GDM1 (cell line): ENCODE data around the gene DNAAF5.

ENCODE experiments used
- DNase-seq: peaks from one replicate; lab custom pipeline; 2025; lab: John Stamatoyannopoulos, UW

The DNAAF5 gene

GRCh38 chr7:768881-769504 lies 42.5 kb downstream of the DNAAF5 start:
- no peak for DNase-seq

- no peak for DNase-seq
Measured at GRCh38 chr7:770336-770735, 43.8 kb downstream of the DNAAF5 start.

DNA sequence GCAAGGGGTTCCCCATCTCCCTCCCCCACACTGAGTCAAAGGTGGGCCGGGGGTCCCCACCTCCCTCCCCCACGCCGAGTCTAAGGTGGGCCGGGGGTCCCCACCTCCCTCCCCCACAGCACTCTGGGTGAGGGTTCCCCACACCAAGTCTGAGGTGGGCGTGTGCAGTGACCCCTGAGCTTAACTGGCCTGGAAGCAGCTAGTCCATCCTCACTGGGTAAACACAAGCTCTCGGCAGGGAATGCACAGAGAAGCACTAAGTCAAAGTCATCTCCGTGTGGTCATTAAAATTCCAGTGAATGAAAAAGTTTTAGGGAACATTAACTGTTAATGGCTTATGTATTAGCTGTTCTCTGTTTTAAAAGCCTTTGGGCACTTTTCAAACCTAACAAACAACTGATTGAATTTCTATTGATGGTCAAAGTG lies 44.3 kb downstream of the DNAAF5 start:
- DNase-seq = no peak

DNA sequence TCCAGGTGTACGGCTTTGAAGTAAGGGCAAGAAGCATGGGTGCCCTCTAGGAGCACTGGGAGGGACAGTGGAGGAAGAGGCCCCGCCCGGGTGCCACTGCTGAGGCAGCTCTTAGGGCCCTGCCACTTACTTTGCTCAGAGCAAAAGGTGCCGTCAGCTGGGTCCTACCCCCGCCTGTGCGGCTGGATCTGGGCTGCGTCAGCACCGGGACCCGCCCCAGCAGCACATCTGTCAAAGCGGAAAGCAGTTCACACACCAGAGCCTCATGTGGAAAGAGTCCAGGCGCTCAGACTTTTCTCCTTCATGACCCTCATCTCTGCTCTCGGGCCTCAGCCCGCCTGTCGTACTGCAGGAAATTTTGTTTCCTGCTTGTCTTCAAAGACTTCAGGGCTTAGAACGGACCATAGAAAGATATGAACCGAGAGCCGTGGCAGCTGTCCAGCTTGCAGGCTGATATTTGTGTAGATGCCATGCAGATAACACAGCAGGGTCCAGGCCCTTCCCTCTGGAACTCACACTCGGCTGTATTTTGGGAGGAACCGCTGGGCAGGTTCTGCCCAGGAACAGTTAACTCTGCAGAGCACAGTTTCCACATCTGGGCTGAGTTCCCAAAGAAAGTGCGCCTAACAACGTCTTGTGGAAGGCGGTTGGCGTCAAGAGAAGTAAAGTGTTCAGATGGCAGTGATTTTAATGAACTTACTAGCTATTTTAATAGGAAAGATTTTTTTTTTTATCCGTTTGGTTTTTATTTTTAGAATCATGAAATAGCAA lies 44.9 kb downstream of the DNAAF5 start:
- DNase-seq = no peak

GRCh38 chr7:772005-772294 lies 45.5 kb downstream of the DNAAF5 start:
- DNase-seq = no peak

- DNase-seq = no peak
Measured at GRCh38 chr7:772392-772791, 45.9 kb downstream of the DNAAF5 start.

GRCh38 chr7:772861-773621 lies 46.5 kb downstream of the DNAAF5 start:
- DNase-seq = no peak

GRCh38 chr7:773622-773915 lies 47.1 kb downstream of the DNAAF5 start:
- no peak for DNase-seq

DNA sequence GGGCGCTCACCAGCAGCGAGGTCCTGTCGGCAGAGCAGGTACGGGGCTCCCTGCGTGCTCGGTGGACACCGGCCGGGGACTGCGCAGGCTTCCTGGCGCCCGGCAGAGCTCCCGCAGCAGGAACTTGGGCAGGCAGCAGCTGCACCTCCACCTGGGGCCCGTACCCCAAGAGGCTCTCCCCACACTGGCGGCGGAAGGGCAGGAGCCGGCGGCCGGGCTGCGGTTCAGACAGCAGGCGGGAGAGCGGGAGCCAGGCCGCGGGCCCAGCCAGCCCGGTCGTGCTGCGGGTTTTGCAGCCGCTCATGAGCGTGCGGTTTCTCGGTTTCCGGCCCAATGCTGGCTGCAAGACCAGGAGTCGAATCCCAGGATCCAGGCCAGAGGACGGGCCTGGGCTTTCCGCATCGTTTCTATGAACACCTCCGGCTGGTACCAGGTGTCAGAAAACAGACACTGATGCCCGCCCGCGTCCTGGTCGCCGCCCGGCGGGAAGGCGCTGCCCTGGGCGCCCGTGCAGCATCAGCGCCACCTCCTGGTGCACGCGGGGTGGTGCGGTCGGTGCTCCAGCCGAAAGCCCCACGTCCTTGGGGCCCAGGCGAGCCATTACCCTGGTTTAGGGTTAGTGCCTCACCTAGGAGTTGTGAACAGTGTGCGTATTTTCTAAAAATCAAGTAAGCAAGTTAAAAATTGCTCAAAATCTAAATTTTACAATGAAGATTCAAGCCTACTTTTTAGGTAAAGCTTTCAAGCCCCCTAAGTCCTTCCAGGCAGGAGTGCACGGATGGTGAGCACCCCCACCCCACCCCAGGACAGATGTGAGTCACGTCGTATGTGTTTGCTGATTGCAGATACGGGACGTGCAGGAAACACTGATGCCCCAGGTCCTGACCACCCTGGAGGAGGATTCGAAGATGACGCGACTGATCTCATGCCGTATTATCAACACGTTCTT lies 47.9 kb downstream of the DNAAF5 start:
- no peak for DNase-seq

DNA sequence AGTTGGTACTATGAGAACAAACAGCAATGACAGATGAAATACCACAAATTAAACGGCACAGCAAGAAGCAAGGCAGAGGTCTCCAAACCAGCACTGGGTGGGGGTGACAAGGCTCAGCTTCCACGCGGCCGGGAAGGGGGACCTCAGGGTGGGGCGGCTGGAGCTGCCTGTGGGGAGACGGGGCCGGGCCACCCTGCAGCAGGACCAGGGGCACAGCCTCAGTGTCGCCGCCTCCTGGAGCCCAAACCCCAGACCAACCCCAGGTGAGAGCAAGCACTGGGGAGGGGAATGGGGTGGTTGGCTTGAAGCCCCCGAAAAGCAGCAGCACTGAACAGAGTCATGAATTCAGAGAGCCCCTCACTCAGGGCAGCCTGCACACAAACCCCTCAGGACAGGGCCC lies 49.9 kb downstream of the DNAAF5 start:
- no peak for DNase-seq

- no peak for DNase-seq
Measured at GRCh38 chr7:776992-777727, 50.7 kb downstream of the DNAAF5 start.

- no peak for DNase-seq
Measured at GRCh38 chr7:777728-778078, 51.2 kb downstream of the DNAAF5 start.

GRCh38 chr7:778271-778967 lies 51.9 kb downstream of the DNAAF5 start:
- no peak for DNase-seq

DNA sequence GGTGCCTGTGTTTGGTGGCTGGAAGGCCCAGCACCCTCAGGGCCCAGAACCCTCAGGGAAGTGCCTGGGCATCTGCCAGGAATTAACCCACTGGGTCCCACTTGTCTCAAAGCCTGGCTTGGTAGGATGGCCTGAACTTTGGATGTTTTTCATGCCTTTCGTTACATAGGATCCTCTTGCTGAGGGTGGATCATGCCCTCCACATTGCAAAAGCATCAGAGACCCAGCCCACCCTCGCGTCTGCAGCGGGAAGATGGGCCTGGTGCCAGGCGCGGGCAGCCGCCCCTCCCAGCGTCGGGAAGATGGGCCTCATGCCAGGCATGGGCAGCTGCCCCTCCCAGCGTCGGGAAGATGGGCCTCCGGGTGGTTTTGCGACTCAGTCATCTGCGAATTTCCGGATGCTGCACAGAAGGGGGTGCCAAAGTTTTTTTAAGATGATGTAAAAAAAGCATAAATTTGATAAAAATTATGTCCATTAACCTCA lies 52.5 kb downstream of the DNAAF5 start:
- DNase-seq = no peak

GRCh38 chr7:779480-779879 lies 53.0 kb downstream of the DNAAF5 start:
- no peak for DNase-seq

DNA sequence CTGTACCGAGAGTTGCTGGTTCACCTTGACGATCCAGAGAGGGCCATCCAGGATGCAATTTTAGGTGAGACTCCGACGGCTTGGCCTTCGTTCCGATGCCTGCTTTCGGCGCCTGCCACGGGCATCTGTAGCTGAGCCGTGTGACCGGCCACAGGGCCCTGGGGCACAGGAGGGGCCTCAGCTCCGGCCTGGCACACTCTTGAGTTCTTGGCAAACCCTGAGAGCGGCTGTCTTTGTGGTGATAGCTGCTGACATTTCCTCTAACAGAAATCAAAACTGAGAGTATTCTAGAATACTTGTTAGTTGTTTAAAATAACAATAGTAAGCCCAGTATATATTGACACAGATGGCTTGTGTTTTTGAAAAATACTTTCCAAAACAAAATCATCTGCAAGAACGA lies 53.6 kb downstream of the DNAAF5 start:
- no peak for DNase-seq

GRCh38 chr7:780516-780915 lies 54.0 kb downstream of the DNAAF5 start:
- no peak for DNase-seq

- DNase-seq = no peak
Measured at GRCh38 chr7:781186-781849, 54.8 kb downstream of the DNAAF5 start.

- DNase-seq = no peak
Measured at GRCh38 chr7:781936-782529, 55.5 kb downstream of the DNAAF5 start.
